ENCODE data around the gene MYO18B. TPM values are rescaled to one million over a fixed set of nuclear protein-coding genes. Genes with fewer than 3 reads are reported as not detected.

The MYO18B gene
- total and polyA plus RNA-seq, 2 of the 8 experiments (the other 6 are each of a cell fraction or from before 2014, with no cell fraction given) = 0.62 to 0.78 TPM

DNA sequence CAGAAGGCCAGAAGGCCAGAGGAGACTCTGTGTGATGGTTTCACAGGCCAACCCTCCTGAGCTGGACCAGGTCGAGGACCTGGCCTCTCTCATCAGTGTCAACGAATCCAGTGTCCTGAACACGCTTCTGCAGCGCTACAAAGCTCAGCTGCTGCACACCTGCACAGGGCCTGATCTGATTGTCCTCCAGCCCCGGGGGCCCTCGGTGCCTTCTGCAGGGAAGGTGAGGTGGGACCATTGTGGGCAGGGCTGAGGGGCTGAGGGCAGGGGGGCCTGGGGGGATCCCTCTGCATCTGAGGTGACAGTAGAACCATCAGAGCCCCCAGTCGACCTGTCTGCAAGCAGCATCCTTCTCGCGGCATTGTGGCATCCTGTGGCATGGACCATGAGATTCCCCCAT is 30.3 kb downstream of the MYO18B start (continued):
- TF ChIP-seq, protein P1, sequence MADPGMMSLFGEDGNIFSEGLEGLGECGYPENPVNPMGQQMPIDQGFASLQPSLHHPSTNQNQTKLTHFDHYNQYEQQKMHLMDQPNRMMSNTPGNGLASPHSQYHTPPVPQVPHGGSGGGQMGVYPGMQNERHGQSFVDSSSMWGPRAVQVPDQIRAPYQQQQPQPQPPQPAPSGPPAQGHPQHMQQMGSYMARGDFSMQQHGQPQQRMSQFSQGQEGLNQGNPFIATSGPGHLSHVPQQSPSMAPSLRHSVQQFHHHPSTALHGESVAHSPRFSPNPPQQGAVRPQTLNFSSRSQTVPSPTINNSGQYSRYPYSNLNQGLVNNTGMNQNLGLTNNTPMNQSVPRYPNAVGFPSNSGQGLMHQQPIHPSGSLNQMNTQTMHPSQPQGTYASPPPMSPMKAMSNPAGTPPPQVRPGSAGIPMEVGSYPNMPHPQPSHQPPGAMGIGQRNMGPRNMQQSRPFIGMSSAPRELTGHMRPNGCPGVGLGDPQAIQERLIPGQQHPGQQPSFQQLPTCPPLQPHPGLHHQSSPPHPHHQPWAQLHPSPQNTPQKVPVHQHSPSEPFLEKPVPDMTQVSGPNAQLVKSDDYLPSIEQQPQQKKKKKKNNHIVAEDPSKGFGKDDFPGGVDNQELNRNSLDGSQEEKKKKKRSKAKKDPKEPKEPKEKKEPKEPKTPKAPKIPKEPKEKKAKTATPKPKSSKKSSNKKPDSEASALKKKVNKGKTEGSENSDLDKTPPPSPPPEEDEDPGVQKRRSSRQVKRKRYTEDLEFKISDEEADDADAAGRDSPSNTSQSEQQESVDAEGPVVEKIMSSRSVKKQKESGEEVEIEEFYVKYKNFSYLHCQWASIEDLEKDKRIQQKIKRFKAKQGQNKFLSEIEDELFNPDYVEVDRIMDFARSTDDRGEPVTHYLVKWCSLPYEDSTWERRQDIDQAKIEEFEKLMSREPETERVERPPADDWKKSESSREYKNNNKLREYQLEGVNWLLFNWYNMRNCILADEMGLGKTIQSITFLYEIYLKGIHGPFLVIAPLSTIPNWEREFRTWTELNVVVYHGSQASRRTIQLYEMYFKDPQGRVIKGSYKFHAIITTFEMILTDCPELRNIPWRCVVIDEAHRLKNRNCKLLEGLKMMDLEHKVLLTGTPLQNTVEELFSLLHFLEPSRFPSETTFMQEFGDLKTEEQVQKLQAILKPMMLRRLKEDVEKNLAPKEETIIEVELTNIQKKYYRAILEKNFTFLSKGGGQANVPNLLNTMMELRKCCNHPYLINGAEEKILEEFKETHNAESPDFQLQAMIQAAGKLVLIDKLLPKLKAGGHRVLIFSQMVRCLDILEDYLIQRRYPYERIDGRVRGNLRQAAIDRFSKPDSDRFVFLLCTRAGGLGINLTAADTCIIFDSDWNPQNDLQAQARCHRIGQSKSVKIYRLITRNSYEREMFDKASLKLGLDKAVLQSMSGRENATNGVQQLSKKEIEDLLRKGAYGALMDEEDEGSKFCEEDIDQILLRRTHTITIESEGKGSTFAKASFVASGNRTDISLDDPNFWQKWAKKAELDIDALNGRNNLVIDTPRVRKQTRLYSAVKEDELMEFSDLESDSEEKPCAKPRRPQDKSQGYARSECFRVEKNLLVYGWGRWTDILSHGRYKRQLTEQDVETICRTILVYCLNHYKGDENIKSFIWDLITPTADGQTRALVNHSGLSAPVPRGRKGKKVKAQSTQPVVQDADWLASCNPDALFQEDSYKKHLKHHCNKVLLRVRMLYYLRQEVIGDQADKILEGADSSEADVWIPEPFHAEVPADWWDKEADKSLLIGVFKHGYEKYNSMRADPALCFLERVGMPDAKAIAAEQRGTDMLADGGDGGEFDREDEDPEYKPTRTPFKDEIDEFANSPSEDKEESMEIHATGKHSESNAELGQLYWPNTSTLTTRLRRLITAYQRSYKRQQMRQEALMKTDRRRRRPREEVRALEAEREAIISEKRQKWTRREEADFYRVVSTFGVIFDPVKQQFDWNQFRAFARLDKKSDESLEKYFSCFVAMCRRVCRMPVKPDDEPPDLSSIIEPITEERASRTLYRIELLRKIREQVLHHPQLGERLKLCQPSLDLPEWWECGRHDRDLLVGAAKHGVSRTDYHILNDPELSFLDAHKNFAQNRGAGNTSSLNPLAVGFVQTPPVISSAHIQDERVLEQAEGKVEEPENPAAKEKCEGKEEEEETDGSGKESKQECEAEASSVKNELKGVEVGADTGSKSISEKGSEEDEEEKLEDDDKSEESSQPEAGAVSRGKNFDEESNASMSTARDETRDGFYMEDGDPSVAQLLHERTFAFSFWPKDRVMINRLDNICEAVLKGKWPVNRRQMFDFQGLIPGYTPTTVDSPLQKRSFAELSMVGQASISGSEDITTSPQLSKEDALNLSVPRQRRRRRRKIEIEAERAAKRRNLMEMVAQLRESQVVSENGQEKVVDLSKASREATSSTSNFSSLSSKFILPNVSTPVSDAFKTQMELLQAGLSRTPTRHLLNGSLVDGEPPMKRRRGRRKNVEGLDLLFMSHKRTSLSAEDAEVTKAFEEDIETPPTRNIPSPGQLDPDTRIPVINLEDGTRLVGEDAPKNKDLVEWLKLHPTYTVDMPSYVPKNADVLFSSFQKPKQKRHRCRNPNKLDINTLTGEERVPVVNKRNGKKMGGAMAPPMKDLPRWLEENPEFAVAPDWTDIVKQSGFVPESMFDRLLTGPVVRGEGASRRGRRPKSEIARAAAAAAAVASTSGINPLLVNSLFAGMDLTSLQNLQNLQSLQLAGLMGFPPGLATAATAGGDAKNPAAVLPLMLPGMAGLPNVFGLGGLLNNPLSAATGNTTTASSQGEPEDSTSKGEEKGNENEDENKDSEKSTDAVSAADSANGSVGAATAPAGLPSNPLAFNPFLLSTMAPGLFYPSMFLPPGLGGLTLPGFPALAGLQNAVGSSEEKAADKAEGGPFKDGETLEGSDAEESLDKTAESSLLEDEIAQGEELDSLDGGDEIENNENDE (IDR thresholded peaks at IDR 0.05; ENCODE audit: insufficient replicate concordance, low read length) = no peak
- TF ChIP-seq KDM5A (IDR thresholded peaks at IDR 0.05; ENCODE audit: low read length) (no peak), SIX5 (IDR thresholded peaks at IDR 0.05; ENCODE audit: low read depth, low read length) (no peak), JUND (IDR thresholded peaks at IDR 0.05; ENCODE audit: low read length) (no peak), MAFK (IDR thresholded peaks at IDR 0.05; ENCODE audit: low read depth, low read length) (no peak), BCL11A (IDR thresholded peaks at IDR 0.05; ENCODE audit: low read depth in 2 of 2, low read length in 2 of 2) (no peak), EGR1 (IDR thresholded peaks at IDR 0.05; ENCODE audit: borderline replicate concordance, low read depth, low read length) (no peak), TAF1 (IDR thresholded peaks at IDR 0.05; ENCODE audit: low read depth, low read length) (no peak), FOSL1 (IDR thresholded peaks at IDR 0.05; ENCODE audit: insufficient read depth, low read depth, low read length) (no peak), KDM1A (IDR thresholded peaks at IDR 0.05; ENCODE audit: borderline replicate concordance, low read length) (no peak), TEAD4 (IDR thresholded peaks at IDR 0.05; ENCODE audit: low read depth, low read length) (no peak), YY1 (IDR thresholded peaks at IDR 0.05; ENCODE audit: low read depth, low read length) (no peak), EP300 (IDR thresholded peaks at IDR 0.05; ENCODE audit: borderline replicate concordance in 1 of 2, low read depth in 2 of 2, low read length in 2 of 2) (no peak)
